ACC112 (cell line): ENCODE data around the gene FSTL4.
"Not testable (repeated sequence)": the region's sequence is repeated elsewhere in the genome, so short reads cannot be mapped to it uniquely, and the experiment has no call there.

ENCODE experiments used
- H2AFZ ChIP-seq: fragments of 200-600 bp; sonication (generic); one replicate; pipeline ENCODE4 v1.6.0; 2017; ENCODE audit warnings: antibody characterized with exemption, low read length; ENCODE audit not compliant: unreplicated experiment
- H3K27ac ChIP-seq: fragments of 200-600 bp; sonication (generic); 2 replicates; pipeline ENCODE4 v1.5.1; 2014; ENCODE audit warnings: low read depth, mild to moderate bottlenecking, antibody characterized with exemption, low read length, moderate library complexity
- H3K27me3 ChIP-seq: fragments of 200-600 bp; sonication (generic); 2 replicates; pipeline ENCODE4 v1.6.1; 2014; ENCODE audit warnings: mild to moderate bottlenecking, antibody characterized with exemption, low read length, moderate library complexity, mixed read lengths; ENCODE audit not compliant: insufficient read depth
- H3K36me3 ChIP-seq: fragments of 200-600 bp; sonication (generic); 2 replicates; pipeline ENCODE4 v1.6.1; 2016; ENCODE audit warnings: mild to moderate bottlenecking, antibody characterized with exemption, low read length, moderate library complexity, mixed read lengths; ENCODE audit not compliant: insufficient read depth
- H3K4me1 ChIP-seq: fragments of 200-600 bp; sonication (generic); one replicate; pipeline ENCODE4 v1.6.1; 2016; ENCODE audit warnings: low read length, mixed read lengths; ENCODE audit not compliant: insufficient read depth, unreplicated experiment, control insufficient read depth
- H3K4me3 ChIP-seq: fragments of 200-600 bp; sonication (generic); 2 replicates; pipeline ENCODE4 v1.5.1; 2014; ENCODE audit warnings: mild to moderate bottlenecking, low read depth, low read length
- H3K79me2 ChIP-seq: fragments of 200-600 bp; sonication (generic); one replicate; pipeline ENCODE4 v1.6.0; 2016; ENCODE audit warnings: low read length; ENCODE audit not compliant: control insufficient read depth, unreplicated experiment, insufficient read depth

FSTL4 gene

GRCh38 chr5:133396187-133396741 lies 216.1 kb downstream of the FSTL4 start:
- Histone ChIP-seq H3K79me2 (no peaks in the 10 kb centered on the region), H3K27ac (no peak overlapping the region), H2AFZ (no peak overlapping the region), H3K4me3 (no peak overlapping the region), H3K4me1 (no peaks in the 10 kb centered on the region), H3K27me3 (peaks cover 41% of the 10 kb centered on the region), H3K36me3 (no peaks in the 10 kb centered on the region)

GRCh38 chr5:133395207-133395606 lies 217.1 kb downstream of the FSTL4 start:
- H3K27me3 ChIP-seq: peaks cover 52% of the 10 kb centered on the region
- H3K4me1 ChIP-seq, H3K4me3 ChIP-seq, H3K79me2 ChIP-seq, H3K27ac ChIP-seq, H2AFZ ChIP-seq, H3K36me3 ChIP-seq: not testable (repeated sequence)

- not testable (repeated sequence) for H3K79me2 ChIP-seq, H3K27ac ChIP-seq, H2AFZ ChIP-seq, H3K4me3 ChIP-seq, H3K36me3 ChIP-seq, H3K4me1 ChIP-seq
- H3K27me3 ChIP-seq: peaks cover 59% of the 10 kb centered on the region
Observed at GRCh38 chr5:133394477-133394817, 217.9 kb downstream of the FSTL4 start.

GRCh38 chr5:133393776-133394476 lies 218.4 kb downstream of the FSTL4 start:
- Histone ChIP-seq H2AFZ (no peak overlapping the region), H3K4me1 (no peaks in the 10 kb centered on the region), H3K36me3 (no peaks in the 10 kb centered on the region), H3K4me3 (no peak overlapping the region), H3K79me2 (no peaks in the 10 kb centered on the region), H3K27me3 (peaks cover 59% of the 10 kb centered on the region), H3K27ac (no peak overlapping the region)

- Histone ChIP-seq H3K27ac (no peak overlapping the region), H3K79me2 (no peaks in the 10 kb centered on the region), H2AFZ (no peak overlapping the region), H3K27me3 (peaks cover 63% of the 10 kb centered on the region), H3K4me1 (no peaks in the 10 kb centered on the region), H3K36me3 (no peaks in the 10 kb centered on the region), H3K4me3 (no peak overlapping the region)
Observed at GRCh38 chr5:133392448-133392847, 219.9 kb downstream of the FSTL4 start.

GRCh38 chr5:133391354-133392136 lies 220.8 kb downstream of the FSTL4 start:
- peaks cover 63% of the 10 kb centered on the region for H3K27me3 ChIP-seq
- no peaks in the 10 kb centered on the region for H3K79me2 ChIP-seq
- no peak overlapping the region for H3K4me3 ChIP-seq
- H3K4me1 ChIP-seq: no peaks in the 10 kb centered on the region
- H3K27ac ChIP-seq: no peak overlapping the region
- no peaks in the 10 kb centered on the region for H3K36me3 ChIP-seq
- H2AFZ ChIP-seq: no peak overlapping the region

GRCh38 chr5:133390416-133391353 lies 221.7 kb downstream of the FSTL4 start:
- H2AFZ ChIP-seq: no peak overlapping the region
- H3K27me3 ChIP-seq: peaks cover 67% of the 10 kb centered on the region
- H3K4me1 ChIP-seq: no peaks in the 10 kb centered on the region
- H3K36me3 ChIP-seq: no peaks in the 10 kb centered on the region
- H3K27ac ChIP-seq: no peak overlapping the region
- no peaks in the 10 kb centered on the region for H3K79me2 ChIP-seq
- H3K4me3 ChIP-seq: no peak overlapping the region

- Histone ChIP-seq H3K36me3 (no peaks in the 10 kb centered on the region), H3K79me2 (no peaks in the 10 kb centered on the region), H3K27me3 (peaks cover 78% of the 10 kb centered on the region), H3K4me1 (no peaks in the 10 kb centered on the region), H3K27ac (no peak overlapping the region), H2AFZ (no peak overlapping the region), H3K4me3 (no peak overlapping the region)
Observed at GRCh38 chr5:133389066-133389590, 223.2 kb downstream of the FSTL4 start.

GRCh38 chr5:133387621-133388020 lies 224.7 kb downstream of the FSTL4 start:
- Histone ChIP-seq H3K27ac (no peak overlapping the region), H3K4me3 (no peak overlapping the region), H3K79me2 (no peaks in the 10 kb centered on the region), H3K27me3 (peaks cover 89% of the 10 kb centered on the region), H3K4me1 (no peaks in the 10 kb centered on the region), H3K36me3 (no peaks in the 10 kb centered on the region), H2AFZ (no peak overlapping the region)

- Histone ChIP-seq H3K27me3 (peaks cover 90% of the 10 kb centered on the region), H3K79me2 (no peaks in the 10 kb centered on the region), H3K4me3 (no peak overlapping the region), H3K4me1 (no peaks in the 10 kb centered on the region), H2AFZ (no peak overlapping the region), H3K27ac (no peak overlapping the region), H3K36me3 (no peaks in the 10 kb centered on the region)
Observed at GRCh38 chr5:133387091-133387490, 225.2 kb downstream of the FSTL4 start.
